ENCODE measurements around the gene VCL. TPM values are rescaled to one million over a fixed set of nuclear protein-coding genes. Genes with fewer than 3 reads are reported as not detected.
A peak's percentile ranks its signal among the peaks of the same experiment; 100 is the strongest.
"Not testable (repeated sequence)": the region's sequence is repeated elsewhere in the genome, so short reads cannot be mapped to it uniquely, and the experiment has no call there.

VCL gene
- total RNA-seq, 2 donors from 2014 or later: 346 to 348 TPM

DNA sequence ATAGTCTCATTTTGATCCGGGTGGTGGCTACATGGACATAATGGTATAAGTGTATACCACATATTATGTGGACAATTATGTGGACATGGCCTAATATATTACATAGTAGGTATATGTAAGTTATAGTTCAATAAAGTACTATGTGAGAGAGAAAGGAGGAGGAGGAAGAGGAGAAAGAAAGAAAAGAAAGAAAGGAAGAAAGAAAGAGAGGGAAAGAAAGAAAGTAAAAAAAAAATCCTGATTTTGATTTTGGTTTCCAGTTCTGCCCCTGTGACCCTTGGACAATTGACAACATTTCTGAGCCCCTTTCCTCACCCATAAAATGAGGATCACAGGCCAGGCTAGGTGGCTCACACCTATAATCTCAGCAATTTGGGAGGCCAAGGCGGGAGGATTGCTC lies 42.2 kb upstream of the VCL start:
- ATAC-seq (ENCODE audit: insufficient number of reproducible peaks, low FRiP score, low read depth): no peak
- TF ChIP-seq, protein P1, sequence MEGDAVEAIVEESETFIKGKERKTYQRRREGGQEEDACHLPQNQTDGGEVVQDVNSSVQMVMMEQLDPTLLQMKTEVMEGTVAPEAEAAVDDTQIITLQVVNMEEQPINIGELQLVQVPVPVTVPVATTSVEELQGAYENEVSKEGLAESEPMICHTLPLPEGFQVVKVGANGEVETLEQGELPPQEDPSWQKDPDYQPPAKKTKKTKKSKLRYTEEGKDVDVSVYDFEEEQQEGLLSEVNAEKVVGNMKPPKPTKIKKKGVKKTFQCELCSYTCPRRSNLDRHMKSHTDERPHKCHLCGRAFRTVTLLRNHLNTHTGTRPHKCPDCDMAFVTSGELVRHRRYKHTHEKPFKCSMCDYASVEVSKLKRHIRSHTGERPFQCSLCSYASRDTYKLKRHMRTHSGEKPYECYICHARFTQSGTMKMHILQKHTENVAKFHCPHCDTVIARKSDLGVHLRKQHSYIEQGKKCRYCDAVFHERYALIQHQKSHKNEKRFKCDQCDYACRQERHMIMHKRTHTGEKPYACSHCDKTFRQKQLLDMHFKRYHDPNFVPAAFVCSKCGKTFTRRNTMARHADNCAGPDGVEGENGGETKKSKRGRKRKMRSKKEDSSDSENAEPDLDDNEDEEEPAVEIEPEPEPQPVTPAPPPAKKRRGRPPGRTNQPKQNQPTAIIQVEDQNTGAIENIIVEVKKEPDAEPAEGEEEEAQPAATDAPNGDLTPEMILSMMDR (IDR thresholded peaks at IDR 0.05): no peak
- no peak for DNase-seq (ENCODE audit: low spot score)
- Histone ChIP-seq H3K27me3 (replicated peaks; ENCODE audit: insufficient read depth) (no peaks in the 10 kb centered on the region), H3K27ac (peak overlapping the region in 1 of 2 donors; percentile 69), H3K4me3 (no peak overlapping the region), H3K9me3 (no peaks in the 10 kb centered on the region), H3K36me3 (no peaks in the 10 kb centered on the region), H3K4me1 (ENCODE audit: control insufficient read depth in 1 of 2, low read depth in 2 of 2) (peaks cover 8 to 18% of the 10 kb centered on the region in 2 donors)

DNA sequence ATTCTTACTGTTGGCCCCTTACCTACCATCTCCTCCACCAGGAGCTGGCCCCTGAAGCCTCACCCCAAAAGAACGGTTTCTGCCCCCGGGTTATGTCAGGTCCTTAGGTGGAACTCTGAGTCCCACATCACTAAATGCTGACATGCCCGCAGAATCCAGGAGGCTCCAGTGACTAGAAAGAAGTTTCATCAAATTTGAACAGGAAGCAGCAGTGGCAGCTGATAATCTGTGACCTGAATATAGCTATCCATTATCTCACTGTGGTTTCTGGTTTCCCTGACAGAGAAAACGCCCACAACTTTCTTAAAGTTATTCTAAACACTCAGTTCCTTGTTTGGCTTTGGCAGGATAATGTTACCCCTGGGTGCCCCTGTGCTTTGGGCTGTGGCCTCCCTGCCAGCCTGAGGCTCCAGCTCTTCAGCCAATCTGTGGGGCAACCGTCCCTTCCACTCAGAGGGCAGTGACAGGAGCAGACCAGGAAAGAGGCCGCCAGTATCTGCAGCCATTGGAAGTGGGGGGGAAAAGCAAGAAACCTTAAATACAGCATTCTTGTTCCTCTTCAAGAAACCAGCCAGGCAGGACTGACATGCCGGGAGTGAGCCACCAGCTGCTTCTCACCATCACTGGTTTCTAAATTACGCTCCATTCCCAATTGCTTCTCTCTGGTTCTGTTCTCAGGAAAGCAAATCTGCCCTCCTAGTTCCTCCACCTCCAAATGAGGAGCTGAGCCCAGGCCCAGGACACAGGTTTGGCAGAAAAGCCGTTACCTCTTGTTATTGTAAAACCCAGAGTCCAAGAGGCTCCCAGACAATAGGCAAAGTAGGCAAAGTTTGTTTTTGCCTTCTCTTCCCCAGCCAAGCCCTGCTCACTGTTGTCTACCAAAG lies 41.2 kb upstream of the VCL start:
- Histone ChIP-seq H3K36me3 (no peaks in the 10 kb centered on the region), H3K9me3 (no peaks in the 10 kb centered on the region), H3K27me3 (replicated peaks; ENCODE audit: insufficient read depth) (no peaks in the 10 kb centered on the region), H3K27ac (peak overlapping the region; percentile 55 to 69), H3K4me1 (ENCODE audit: control insufficient read depth in 1 of 2, low read depth in 2 of 2) (peaks cover 7 to 16% of the 10 kb centered on the region in 2 donors), H3K4me3 (peak overlapping the region; percentile 20)
- DNase-seq (ENCODE audit: low spot score): no peak
- TF ChIP-seq, protein P1 (IDR thresholded peaks at IDR 0.05): no peak
- ATAC-seq (ENCODE audit: insufficient number of reproducible peaks, low FRiP score, low read depth): no peak

DNA sequence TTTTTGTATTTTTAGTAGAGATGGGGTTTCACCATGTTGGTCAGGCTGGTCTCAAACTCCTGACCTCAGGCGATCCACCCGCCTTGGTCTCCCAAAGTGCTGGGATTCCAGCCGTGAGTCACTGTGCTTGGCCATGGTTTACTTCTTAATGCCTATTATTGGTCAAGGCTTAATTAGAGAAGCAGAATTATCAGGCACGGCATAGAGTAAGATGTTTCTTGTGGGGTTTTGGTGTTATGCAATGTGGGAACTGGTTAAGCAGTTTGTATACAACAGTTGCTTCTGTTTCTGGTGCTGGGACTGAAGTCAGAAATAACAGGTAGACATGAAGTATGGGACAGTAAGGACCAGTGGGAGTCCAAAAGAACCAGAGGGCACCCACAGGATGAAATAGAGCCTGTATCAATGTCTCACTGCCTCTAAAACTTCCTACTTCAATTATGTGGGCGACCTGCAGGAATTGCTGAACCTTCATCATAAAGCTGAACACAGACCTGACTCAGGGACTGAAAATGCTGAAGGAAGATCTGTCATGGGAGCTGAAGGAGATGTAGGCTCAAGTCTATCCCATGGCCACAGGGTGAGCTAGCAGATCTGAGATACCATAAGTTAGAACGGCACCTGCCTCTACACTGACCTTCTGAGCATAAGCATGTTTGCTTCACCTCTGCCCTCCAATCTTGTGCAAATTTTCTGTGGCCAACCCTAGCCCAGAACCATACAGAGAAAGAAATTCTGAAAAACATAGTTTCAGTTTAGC lies 38.3 kb upstream of the VCL start:
- DNase-seq (ENCODE audit: low spot score): no peak
- Histone ChIP-seq H3K9me3 (no peaks in the 10 kb centered on the region), H3K27ac (no peak overlapping the region), H3K36me3 (no peaks in the 10 kb centered on the region), H3K4me3 (no peak overlapping the region), H3K4me1 (ENCODE audit: control insufficient read depth in 1 of 2, low read depth in 2 of 2) (peaks cover 7 to 16% of the 10 kb centered on the region in 2 donors), H3K27me3 (replicated peaks; ENCODE audit: insufficient read depth) (no peaks in the 10 kb centered on the region)
- ATAC-seq (ENCODE audit: insufficient number of reproducible peaks, low FRiP score, low read depth): no peak
- TF ChIP-seq, protein P1 (IDR thresholded peaks at IDR 0.05): no peak

- H3K36me3 ChIP-seq: no peaks in the 10 kb centered on the region
- H3K4me1 ChIP-seq (ENCODE audit: control insufficient read depth in 1 of 2, low read depth in 2 of 2): peaks cover 12 to 21% of the 10 kb centered on the region in 2 donors
- no peak overlapping the region for H3K4me3 ChIP-seq
- no peaks in the 10 kb centered on the region for H3K9me3 ChIP-seq
- ATAC-seq (ENCODE audit: insufficient number of reproducible peaks, low FRiP score, low read depth) (no peak), DNase-seq (ENCODE audit: low spot score) (no peak)
- H3K27me3 ChIP-seq (replicated peaks; ENCODE audit: insufficient read depth): no peaks in the 10 kb centered on the region
- TF ChIP-seq, protein P1 (IDR thresholded peaks at IDR 0.05): no peak
- H3K27ac ChIP-seq: no peak overlapping the region
Measured at GRCh38 chr10:73962386-73962785, 35.5 kb upstream of the VCL start.

GRCh38 chr10:73963533-73963932 lies 34.4 kb upstream of the VCL start:
- H3K36me3 ChIP-seq; H3K4me3 ChIP-seq; H3K9me3 ChIP-seq; DNase-seq (ENCODE audit: low spot score); ATAC-seq (ENCODE audit: insufficient number of reproducible peaks, low FRiP score, low read depth); H3K27ac ChIP-seq; H3K27me3 ChIP-seq (replicated peaks; ENCODE audit: insufficient read depth): not testable (repeated sequence)
- peaks cover 22 to 32% of the 10 kb centered on the region in 2 donors for H3K4me1 ChIP-seq (ENCODE audit: control insufficient read depth in 1 of 2, low read depth in 2 of 2)
